Right forelimb (tissue), 1 donor: Measurements from ENCODE around the gene CYP26B1.
"Not testable (repeated sequence)": the region's sequence is repeated elsewhere in the genome, so short reads cannot be mapped to it uniquely, and the experiment has no call there.

Source experiments
- DNase-seq: peaks from one replicate; pipeline ENCODE4 v3.0.0-alpha.2; 2018

The CYP26B1 gene

GRCh38 chr2:72104821-72105588, 42.7 kb downstream of the CYP26B1 start:
- DNase-seq: peak; percentile 16

- DNase-seq: peak; percentile 6
These were observed 44.0 kb downstream of the CYP26B1 start for GRCh38 chr2:72103690-72104089.

- no peak for DNase-seq
These were observed 44.5 kb downstream of the CYP26B1 start for GRCh38 chr2:72103161-72103560.

- DNase-seq: no peak
These were observed 48.7 kb downstream of the CYP26B1 start for GRCh38 chr2:72098935-72099334.

- no peak for DNase-seq
These were observed 50.4 kb downstream of the CYP26B1 start for GRCh38 chr2:72097276-72097675.

- DNase-seq: no peak
These were observed 51.5 kb downstream of the CYP26B1 start for GRCh38 chr2:72096181-72096580.

- DNase-seq: no peak
These were observed 52.3 kb downstream of the CYP26B1 start for GRCh38 chr2:72095364-72095763.

GRCh38 chr2:72094701-72095100, 53.0 kb downstream of the CYP26B1 start:
- no peak for DNase-seq

GRCh38 chr2:72092111-72092510, 55.6 kb downstream of the CYP26B1 start:
- no peak for DNase-seq

- DNase-seq: no peak
These were observed 56.7 kb downstream of the CYP26B1 start for GRCh38 chr2:72090781-72091482.

- DNase-seq: no peak
These were observed 57.4 kb downstream of the CYP26B1 start for GRCh38 chr2:72090271-72090720.

GRCh38 chr2:72089537-72089936, 58.1 kb downstream of the CYP26B1 start:
- no peak for DNase-seq

- no peak for DNase-seq
These were observed 58.6 kb downstream of the CYP26B1 start for GRCh38 chr2:72089028-72089427.

- DNase-seq: not testable (repeated sequence)
These were observed 60.6 kb downstream of the CYP26B1 start for GRCh38 chr2:72086871-72087633.

GRCh38 chr2:72085513-72085912, 62.1 kb downstream of the CYP26B1 start:
- DNase-seq: no peak

GRCh38 chr2:72085036-72085435, 62.6 kb downstream of the CYP26B1 start:
- DNase-seq: no peak

- DNase-seq: no peak
These were observed 63.1 kb downstream of the CYP26B1 start for GRCh38 chr2:72084584-72084976.

- no peak for DNase-seq
These were observed 63.7 kb downstream of the CYP26B1 start for GRCh38 chr2:72083751-72084583.

GRCh38 chr2:72082887-72083286, 64.8 kb downstream of the CYP26B1 start:
- no peak for DNase-seq

- no peak for DNase-seq
These were observed 65.6 kb downstream of the CYP26B1 start for GRCh38 chr2:72082021-72082601.

GRCh38 chr2:72081451-72081850, 66.2 kb downstream of the CYP26B1 start:
- no peak for DNase-seq
